Measurements from ENCODE around the gene COL10A1.

DNA sequence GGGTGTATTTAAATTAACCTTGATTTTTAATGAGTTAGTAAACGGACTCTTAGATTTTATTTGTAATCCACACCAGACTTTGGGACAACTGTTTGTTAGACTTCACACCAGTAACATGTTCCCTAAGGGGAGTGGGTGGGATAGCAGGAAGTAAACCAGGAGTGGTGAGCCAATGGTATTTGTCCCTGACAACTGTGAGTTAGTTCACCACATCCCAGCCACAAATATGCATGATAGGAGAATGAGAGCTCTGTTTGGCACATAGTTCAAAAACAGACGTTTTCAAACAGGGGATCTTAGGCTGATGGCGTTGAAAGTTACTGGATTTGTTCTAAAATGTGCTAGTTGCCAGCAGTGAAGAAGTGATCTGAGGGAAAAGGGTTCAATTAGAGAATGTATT, 18.7 kb upstream of the COL10A1 start:
- no peak for TF ChIP-seq POLR2A (IDR thresholded peaks at IDR 0.05; ENCODE audit: low read length)
- no peak for TF ChIP-seq GATA1 (IDR thresholded peaks at IDR 0.05; ENCODE audit: low read depth, low read length)
